GM18870 (cell line): Measurements from ENCODE around the gene E4F1.

ENCODE experiments used
- ATAC-seq: cut with Tn5 transposase; IDR thresholded peaks from one replicate; pipeline ENCODE4 v1.9.1; 2021; ENCODE audit warnings: moderate library complexity; ENCODE audit not compliant: unreplicated experiment

E4F1 gene, protein sequence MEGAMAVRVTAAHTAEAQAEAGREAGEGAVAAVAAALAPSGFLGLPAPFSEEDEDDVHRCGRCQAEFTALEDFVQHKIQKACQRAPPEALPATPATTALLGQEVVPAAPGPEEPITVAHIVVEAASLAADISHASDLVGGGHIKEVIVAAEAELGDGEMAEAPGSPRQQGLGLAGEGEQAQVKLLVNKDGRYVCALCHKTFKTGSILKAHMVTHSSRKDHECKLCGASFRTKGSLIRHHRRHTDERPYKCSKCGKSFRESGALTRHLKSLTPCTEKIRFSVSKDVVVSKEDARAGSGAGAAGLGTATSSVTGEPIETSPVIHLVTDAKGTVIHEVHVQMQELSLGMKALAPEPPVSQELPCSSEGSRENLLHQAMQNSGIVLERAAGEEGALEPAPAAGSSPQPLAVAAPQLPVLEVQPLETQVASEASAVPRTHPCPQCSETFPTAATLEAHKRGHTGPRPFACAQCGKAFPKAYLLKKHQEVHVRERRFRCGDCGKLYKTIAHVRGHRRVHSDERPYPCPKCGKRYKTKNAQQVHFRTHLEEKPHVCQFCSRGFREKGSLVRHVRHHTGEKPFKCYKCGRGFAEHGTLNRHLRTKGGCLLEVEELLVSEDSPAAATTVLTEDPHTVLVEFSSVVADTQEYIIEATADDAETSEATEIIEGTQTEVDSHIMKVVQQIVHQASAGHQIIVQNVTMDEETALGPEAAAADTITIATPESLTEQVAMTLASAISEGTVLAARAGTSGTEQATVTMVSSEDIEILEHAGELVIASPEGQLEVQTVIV

DNA sequence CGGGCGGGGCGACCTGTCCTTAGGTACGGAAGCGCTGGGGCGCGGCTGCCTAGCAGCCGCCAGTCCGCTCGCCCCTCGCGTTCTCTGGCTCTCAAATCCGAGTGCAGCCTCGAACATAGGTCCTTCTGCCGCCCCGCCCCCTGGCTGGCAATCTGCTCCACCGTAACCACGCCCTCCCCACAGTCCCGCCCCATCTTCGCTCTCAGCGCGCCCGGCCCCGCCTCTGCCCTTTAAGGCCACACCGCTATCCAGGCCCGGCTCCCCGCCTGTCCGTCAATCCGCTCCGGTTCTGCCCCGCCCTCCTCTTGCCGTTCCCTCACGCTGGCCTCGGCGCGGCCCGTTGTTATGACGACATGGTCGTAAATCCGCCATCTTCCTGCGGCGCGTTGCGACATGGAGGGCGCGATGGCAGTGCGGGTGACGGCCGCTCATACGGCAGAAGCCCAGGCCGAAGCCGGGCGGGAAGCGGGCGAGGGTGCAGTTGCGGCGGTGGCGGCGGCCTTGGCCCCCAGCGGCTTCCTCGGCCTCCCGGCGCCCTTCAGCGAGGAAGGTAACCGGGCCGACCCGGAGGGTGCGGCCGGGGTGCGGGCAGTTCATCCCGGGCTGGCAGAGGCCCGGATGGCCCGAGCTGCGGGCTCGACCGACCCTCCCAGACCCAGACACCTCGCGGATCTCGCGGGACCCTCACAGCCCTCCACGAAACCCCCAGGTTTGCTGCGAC lies at the start of gene E4F1:
Gene E4F1, plus strand, starts transcription at position 371 of the 721 bp plus-strand sequence. Its CDS starts 23 bp downstream, at position 394.
- ATAC-seq = peak; percentile 85

DNA sequence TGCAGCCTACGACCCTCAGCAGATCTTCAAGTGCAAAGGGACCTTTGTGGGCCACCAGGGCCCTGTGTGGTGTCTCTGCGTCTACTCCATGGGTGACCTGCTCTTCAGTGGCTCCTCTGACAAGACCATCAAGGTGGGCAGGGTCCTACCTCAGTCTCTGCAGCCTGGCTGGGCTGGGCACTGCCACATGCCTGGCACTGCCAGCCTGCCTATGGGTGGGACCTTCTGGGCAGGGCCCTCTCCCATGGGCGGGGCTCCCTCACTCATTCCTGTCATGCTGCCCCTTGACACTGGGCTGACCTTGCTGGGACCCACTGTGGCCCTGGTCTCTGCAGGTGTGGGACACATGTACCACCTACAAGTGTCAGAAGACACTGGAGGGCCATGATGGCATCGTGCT lies 49.5 kb upstream of the E4F1 start:
- ATAC-seq = no peak

DNA sequence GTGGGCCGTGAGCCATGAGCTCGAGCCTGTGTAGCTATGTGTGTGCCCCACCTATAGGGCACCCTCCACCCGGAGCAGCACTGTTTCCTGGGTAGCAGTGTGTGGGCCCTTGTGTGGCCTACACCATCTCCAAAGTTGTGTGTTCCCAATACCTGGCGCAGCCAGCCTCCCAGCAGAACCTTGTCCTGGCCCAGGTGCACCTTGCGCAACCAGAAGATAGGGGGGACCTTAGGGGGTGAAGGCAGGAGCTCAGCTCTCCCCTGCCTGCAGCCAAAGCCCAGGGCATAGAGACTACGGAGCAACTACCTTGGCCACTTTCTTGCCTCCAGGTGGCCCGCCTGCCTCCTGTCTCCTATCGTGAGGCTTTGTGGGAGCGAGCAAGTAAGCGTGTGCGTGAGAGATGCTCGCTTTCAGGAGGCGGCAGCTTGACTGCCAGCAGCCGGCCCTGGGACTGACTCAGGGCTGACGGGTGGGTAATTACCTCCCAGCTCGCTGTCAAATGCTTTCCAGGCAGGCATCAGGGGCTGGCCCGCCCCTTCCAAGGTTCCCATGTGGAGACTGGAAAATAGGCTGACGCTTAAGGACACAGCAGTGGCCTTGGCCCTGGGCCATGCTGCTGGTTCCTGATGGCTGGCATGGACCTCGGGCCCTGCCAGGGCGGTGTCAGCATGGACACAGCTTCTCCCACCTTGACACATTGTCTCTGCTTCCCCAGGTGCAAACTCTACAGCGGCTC lies 48.8 kb upstream of the E4F1 start:
- no peak for ATAC-seq

DNA sequence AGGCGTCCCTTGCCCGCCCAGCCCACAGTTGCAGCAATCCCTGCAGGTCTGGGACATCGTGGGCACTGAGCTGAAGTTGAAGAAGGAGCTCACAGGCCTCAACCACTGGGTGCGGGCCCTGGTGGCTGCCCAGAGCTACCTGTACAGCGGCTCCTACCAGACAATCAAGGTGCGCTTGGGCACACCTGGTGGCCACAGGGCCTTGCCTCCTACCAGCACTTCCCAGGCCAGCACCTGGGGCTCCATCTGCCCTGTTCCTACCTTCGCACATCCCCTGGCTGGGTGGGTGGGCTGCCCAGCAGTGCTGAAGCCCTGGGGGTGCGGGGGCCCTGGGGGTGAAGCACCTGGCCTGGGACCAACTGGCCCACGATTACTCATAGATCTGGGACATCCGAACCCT lies 47.9 kb upstream of the E4F1 start:
- no peak for ATAC-seq

DNA sequence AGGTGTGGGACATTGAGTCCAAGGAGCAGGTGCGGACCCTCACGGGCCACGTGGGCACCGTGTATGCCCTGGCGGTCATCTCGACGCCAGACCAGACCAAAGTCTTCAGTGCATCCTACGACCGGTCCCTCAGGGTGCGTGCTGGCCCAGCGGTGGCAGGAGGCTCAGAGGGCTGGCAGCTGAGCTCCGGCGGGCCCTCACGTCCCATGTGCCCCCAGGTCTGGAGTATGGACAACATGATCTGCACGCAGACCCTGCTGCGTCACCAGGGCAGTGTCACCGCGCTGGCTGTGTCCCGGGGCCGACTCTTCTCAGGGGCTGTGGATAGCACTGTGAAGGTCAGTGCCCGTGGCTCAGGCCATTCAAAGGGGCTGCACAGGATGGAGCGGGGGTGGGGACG lies 47.3 kb upstream of the E4F1 start:
- no peak for ATAC-seq

DNA sequence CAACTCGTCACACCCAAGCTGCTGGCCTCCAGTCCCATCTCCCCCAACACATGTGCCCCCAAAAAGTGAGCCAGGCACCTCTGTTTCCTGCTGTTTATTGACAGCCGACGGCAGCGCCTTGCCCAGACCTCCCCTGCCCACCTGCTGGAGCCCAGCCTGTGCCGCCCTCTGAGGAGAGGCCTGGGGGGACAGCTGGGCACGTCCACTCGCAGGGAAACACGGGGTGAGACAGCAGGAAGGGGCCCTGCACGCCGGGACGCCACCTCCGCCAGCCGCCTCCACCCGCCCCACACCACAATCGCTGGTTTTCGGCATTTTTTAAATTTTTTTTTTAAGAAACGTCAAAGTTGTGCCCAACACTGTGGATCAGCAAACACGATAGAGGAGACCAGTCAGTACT lies 46.3 kb upstream of the E4F1 start:
- no peak for ATAC-seq

DNA sequence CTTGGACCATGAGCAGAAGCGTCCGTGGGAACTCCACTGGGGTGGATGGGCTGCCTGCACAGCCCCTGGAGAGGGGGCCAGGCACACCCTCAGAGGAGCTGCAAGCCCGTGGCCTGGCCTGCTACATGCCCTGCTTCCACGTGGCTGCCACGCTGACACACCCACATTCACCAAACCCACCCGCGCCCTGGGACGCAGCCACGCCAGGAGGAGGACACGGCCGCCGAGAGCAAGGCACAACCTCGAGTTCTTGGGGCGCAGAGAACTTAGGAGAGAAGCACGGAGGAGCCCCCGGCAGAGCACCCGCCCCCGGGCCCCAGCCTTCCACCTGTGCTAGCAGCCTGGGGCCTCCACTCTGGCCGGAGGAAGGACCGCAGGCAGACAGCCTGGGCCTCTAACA lies 45.8 kb upstream of the E4F1 start:
- ATAC-seq = no peak

DNA sequence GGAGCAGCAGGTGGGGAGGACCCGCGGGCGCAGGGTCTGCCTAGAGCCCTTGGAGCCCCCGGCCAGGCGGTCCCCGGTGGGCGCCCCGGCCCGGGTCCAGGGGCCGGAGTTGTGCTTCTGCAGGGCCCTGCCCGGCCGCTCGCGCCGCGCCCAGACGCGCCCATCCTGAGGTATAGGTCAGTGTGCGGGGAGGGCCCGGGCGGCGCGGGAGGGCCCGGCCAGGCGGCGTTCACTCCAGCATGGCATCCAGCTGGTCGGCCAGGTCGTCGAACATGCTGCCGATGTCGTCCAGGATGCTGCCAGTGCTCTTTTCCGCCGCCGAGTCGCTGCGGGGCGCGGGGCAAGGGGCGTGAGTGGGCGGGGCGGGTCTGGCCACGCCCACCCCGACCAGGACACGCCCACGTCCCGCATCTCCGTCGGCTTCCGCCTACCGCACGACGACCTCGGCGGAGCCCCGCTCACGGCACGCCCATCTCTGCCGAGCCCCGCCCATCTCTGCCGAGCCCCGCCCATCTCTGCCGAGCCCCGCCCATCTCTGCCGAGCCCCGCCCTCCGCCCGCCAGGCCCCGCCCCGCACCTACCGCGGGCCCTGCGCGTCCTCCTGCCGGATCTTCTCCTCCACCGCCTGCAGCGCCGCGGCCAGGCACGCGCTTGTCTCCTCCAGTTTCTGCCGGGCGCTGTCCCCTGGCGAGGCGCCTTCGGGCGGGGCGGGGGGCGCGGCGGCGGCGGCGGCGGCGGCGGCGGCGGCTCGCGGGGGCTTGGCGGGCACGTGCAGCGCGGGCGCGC lies 44.9 kb upstream of the E4F1 start:
- ATAC-seq = no peak

DNA sequence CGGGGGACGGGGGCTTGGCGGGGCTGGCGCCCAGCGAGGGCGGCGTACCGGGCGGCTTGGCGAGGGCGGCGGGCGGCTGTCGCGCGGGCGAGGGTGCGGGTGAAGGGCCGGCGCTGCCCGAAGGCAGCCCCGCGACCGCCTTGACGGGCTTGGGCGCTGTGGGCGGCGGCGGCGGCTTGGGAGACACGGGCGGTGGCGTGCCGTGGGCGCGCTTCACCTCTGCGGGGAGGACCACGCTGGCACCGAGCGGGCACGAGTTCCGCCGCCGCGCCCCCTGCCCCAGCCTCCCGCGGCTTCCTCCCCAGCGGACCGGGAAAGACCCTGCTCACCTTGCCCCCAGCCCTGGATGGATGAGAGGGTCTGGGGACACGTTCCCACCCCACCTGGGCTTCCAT lies 44.3 kb upstream of the E4F1 start:
- ATAC-seq = no peak

DNA sequence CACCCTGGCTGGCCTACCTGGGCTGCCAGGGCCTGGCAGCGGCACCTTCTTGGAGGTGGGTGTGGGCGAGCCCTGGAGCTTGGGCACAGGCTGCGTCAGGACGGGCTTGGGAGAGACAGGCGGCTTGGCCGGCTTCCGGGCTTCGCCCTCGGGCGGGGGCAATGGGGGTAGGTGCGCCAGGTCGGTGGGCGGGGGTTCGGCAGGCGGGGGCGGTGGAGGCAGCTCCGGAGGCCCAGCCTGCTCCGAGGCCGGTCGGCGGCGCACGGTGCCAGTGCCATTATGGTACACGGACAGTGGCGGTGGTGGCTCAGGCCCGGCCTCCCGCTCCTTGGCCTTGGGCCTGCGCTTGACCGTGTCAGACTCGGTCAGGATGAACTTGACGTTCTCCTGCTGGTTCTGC lies 43.8 kb upstream of the E4F1 start:
- ATAC-seq = no peak

DNA sequence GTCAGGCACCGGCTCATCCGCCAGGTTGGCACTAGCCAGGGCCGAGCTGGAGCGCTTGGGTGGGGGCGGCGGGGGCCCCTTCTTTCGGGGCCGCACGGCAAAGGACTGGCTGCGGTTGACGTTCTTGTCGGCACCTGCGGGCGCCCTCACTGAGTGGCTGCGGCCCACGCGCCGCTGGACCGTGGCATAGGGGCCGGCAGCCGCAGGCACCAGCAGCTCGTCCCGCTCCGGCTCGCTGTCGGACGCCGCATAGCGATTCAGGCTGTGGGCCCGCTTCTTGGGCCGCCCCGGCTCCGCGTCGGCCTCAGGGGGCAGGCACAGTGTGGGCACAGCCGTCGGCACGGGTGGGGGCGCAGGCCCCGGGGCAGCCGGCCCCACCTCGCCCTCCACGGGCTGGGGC lies 42.9 kb upstream of the E4F1 start:
- ATAC-seq = no peak

DNA sequence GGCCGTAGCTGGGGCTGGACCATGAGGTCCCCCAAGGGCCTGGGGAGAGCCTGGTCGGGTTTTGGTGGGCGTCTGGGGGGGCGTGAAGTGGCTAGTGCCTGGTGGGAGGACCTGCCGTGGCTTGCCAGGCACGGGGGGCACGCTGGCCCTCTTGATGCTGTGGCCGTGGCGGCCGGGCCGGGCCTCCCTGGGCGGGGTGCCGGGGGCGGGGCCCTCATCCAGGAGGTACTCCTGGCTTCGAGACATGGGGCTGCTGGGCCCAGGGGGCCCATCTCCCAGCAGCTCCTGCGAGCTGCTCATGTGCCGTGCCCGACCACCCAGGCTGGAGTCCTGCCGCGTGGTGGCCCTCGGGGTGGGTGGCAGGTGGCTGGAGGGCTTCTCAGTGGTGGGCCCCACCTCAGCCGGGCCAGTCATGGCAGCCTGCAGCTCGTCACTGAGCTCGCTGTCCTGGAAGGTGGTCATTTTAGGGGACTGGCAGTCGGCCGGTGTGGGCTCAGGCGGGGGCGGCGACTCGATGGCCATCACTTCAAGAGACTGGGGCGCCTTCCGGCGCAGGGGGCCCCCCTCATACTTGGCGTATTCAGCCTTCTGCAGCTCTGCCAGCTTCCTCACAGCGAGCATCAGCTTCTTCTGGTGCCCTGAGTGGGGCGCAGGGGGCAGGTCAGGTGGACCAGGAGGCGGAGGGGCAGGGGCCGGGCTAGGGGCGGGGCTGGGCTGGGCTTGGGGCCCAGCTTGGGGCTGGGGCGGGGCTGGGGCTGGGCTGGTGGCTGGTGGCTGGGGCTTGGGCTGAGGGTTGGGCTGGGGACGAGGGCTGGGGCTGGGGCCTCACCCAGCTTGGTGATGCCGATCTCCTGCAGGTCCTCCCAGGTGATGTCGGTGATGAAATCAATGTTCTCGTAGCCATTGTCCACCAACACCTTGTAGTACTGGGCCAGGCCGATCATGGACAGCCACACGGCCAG lies 42.1 kb upstream of the E4F1 start:
- no peak for ATAC-seq

DNA sequence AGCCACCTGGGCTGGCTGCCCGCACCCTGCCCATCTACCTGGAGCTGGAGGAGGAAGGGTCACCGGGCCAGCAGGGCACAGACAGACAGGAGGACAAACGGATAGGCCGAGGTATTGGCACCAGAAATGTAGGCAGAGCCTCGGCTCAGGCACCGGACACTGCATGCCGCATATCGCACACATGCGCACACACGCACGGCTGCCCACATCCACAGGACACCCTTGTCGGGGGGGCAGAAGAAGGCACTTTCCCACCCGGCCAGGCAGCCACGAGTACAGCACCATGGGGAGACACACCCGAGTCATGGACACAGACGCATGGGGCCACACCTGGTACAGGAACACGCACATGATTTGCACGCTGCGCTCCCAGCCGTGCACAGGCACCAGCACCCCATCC lies 41.4 kb upstream of the E4F1 start:
- ATAC-seq = no peak

DNA sequence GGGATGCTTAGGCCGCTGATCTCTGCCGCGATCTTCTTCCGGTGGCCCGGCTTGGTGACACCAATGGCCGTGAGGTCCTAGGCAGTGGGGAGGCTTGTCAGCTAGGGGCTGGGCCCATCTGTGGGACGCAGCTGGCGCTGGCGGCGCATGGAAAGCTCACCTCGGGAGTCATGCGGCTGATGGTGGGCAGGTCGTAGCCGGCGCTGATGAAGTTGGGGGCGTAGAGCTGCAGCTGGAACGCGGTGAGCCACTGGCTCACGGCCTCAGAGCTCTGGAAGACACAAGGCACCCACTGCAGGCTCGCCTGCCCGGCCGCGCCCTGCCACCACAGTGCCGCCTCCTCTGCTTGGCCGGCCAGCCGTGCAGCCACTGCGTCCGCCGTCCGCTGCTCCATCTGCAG lies 39.7 kb upstream of the E4F1 start:
- ATAC-seq = no peak

DNA sequence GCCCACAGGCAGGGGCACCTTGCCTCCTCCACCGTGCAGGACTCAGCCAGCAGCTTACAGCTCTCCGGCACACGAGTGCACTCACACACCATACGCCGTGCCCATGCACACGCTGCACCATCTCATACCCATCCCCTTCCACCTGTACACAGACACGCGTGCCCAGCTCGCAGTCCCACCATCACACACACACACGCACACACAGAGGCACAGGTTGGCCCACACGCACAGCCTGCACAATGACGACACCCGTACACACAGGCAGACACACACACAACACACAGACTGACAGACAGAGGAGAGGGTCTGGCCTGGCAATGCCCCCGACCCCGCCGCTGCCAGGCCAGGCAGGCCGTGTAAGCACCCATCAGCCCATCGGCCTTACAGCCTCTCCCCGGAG lies 39.0 kb upstream of the E4F1 start:
- no peak for ATAC-seq

DNA sequence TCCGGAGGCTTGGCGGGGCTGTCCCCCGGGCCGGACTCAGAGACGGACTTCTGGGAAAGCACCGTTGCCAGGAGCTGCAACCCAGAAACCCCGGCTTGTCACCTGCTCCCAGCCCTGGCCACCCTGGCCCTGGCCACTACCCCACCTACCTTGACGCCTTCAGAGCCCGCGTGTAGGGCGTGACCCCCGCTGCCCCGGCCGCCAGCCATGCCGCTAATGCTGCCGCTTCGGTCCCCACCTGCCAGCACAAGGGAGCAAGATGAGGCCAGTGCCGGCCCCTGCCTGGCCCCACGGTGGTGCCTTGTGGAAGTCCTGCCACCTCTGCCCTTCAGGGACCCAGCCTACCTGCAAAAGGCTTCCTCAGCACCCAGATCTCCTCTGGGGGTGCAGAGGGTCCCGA lies 38.4 kb upstream of the E4F1 start:
- no peak for ATAC-seq

DNA sequence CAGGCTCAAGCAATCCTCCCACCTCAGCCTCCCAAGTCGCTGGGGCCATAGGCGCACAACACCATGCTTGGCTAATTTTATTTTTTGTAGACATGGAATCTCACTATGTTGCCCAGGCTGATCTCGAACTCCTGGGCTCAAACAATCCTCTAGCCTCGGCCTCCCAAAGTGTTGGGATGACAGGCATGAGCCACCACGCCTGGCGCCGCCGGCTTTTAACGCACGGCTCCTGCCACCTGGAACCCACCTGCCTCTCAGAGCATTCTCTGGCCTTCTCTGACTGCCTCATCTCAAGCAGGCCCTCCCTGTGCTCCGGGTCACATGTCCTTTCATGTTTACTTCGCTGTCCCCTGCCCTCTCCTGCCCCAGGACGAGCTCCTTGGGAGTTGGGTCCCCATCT lies 37.3 kb upstream of the E4F1 start:
- ATAC-seq = no peak

DNA sequence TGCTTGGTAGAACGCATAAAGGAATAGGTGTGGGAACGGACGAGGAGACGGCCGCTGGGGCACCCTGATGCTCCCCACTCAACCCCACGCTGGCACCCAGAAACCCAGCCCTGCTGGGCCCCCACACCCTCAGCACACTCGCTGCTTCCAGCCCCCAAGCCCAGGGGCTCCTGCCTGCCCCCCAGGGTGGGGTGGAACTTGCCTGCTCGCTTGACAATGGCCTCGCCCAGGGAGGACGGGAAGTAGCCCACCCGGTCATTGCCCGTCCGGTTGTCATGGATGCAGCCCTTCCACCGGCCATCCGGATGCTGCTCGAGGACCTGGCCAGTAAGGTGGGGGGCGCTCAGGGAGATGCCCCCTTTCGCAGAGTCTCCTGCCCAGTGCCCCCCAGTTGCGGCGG lies 36.9 kb upstream of the E4F1 start:
- ATAC-seq = no peak

DNA sequence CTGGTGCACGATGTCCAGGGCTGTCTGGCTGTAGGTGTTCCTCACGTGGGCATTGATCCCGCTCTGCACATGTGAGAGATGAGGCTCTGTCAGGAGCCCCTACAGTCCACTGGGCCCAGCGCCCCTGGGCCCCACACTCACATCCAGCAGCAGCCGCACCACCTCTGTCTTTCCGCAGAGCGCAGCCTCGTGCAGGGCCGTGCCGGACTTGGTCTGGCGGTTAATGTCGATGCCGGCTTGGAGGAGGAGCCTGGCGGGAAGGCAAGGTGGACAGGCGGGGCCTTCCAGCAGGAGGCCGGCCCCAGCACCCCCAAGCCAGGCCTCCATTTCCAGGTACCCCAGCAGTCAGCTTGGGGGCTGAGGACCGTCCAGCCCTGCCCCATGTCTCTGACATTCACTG lies 36.2 kb upstream of the E4F1 start:
- no peak for ATAC-seq
